HepG2 (cell line): Measurements from ENCODE around the gene OAS1. TPM values are rescaled to one million over a fixed set of nuclear protein-coding genes. Genes with fewer than 3 reads are reported as not detected.

Source experiments
- ATF6 ChIP-seq: sonication (generic); formaldehyde crosslinking; conservative IDR thresholded peaks from 2 replicates; pipeline ENCODE4 v1.4.0; 2020; ENCODE audit warnings: missing genetic modification reagents
- BHLHE40 ChIP-seq: IDR thresholded peaks from 2 replicates; pipeline ENCODE4 v1.6.1; 2011; ENCODE audit warnings: low read length, improper control_type of control experiment
- NONO ChIP-seq, 2 experiments: fragments of 450-650 bp in 1 of 2; sonication (generic) in 1 of 2; formaldehyde crosslinking in 1 of 2; IDR thresholded peaks in 1 of 2; conservative IDR thresholded peaks in 1 of 2; 2 replicates each; pipeline versions ENCODE4 v1.6.1 to v1.8.0; 2017 to 2022; ENCODE audit warnings: mild to moderate bottlenecking in 1 of 2, missing genetic modification reagents in 1 of 2, moderate library complexity in 1 of 2
- ONECUT2 ChIP-seq: sonication (generic); formaldehyde crosslinking; IDR thresholded peaks from 2 replicates; pipeline ENCODE4 v1.4.0; 2020; ENCODE audit warnings: missing genetic modification reagents
- TRAFD1 ChIP-seq: sonication (generic); formaldehyde crosslinking; IDR thresholded peaks from 2 replicates; pipeline ENCODE4 v1.5.1; 2020; ENCODE audit warnings: missing genetic modification reagents, mild to moderate bottlenecking, borderline replicate concordance
- ZNF3 ChIP-seq: IDR thresholded peaks from 2 replicates; pipeline ENCODE4 v1.7.0; 2017; ENCODE audit warnings: inconsistent platforms
- polyA plus RNA-seq, 8 experiments: library from polyadenylated mRNA; depleted of rRNA in 3 of 8; stranded (reverse) in 7 of 8; unstranded in 1 of 8; fragments of >200 nt; fragmentation: Illumina TruSeq in 4 of 8; extraction: Trizol in 4 of 8; gene quantifications; 2 replicates each; pipeline versions ENCODE4 v1.2.1 to v1.2.3, GENCODE V29; 2011 to 2016; ENCODE audit warnings: low read depth in 4 of 8, missing spikeins in 1 of 8, mixed read lengths in 1 of 8; ENCODE audit not compliant: insufficient read depth in 1 of 8
- total RNA-seq, 5 experiments: library from RNA; depleted of rRNA; stranded (reverse); fragments of >200 nt; fragmentation: Illumina TruSeq; extraction: Trizol; gene quantifications; 2 replicates each; pipeline ENCODE4 v1.2.3, GENCODE V29; 2016; ENCODE audit warnings: low read depth in 1 of 5
- TF ChIP-seq, protein P1 (sequence below): fragments of 450-650 bp; IDR thresholded peaks from 2 replicates; pipeline ENCODE4 v1.6.1; 2017
- TF ChIP-seq, protein P2 (sequence below): sonication (generic); formaldehyde crosslinking; IDR thresholded peaks from 2 replicates; pipeline ENCODE4 v1.4.0; 2020; ENCODE audit warnings: missing genetic modification reagents

OAS1 gene
- total and polyA plus RNA-seq, 2 of the 13 experiments (the other 11 are each of a cell fraction or from before 2014, with no cell fraction given) = 6.5 to 10.6 TPM

DNA sequence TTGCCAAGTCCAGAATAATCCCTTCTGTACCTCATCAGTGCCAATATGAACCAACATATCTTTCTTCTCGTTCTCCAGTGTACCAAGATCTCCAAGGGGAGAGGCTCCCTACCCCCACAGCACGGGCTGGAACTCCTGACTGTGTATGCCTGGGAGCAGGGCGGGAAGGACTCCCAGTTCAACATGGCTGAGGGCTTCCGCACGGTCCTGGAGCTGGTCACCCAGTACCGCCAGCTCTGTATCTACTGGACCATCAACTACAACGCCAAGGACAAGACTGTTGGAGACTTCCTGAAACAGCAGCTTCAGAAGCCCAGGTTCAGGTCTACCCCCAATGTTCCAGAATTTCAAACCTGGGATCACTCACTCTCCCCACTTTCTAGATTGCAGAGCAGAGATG is 61.1 kb downstream of the OAS1 start (continued):
- TF ChIP-seq ATF6 (CRISPR knock-in tag) = no peak
- TF ChIP-seq ZNF3 (CRISPR knock-in tag) = no peak
- no peak for TF ChIP-seq ONECUT2 (CRISPR knock-in tag)
- TF ChIP-seq, protein P1, sequence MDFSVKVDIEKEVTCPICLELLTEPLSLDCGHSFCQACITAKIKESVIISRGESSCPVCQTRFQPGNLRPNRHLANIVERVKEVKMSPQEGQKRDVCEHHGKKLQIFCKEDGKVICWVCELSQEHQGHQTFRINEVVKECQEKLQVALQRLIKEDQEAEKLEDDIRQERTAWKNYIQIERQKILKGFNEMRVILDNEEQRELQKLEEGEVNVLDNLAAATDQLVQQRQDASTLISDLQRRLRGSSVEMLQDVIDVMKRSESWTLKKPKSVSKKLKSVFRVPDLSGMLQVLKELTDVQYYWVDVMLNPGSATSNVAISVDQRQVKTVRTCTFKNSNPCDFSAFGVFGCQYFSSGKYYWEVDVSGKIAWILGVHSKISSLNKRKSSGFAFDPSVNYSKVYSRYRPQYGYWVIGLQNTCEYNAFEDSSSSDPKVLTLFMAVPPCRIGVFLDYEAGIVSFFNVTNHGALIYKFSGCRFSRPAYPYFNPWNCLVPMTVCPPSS = no peak
- no peak for TF ChIP-seq NONO (IDR thresholded peaks at IDR 0.05)
- TF ChIP-seq NONO (CRISPR knock-in tag; conservative IDR thresholded peaks at IDR 0.05) = no peak
- no peak for TF ChIP-seq BHLHE40
- TF ChIP-seq, protein P2, sequence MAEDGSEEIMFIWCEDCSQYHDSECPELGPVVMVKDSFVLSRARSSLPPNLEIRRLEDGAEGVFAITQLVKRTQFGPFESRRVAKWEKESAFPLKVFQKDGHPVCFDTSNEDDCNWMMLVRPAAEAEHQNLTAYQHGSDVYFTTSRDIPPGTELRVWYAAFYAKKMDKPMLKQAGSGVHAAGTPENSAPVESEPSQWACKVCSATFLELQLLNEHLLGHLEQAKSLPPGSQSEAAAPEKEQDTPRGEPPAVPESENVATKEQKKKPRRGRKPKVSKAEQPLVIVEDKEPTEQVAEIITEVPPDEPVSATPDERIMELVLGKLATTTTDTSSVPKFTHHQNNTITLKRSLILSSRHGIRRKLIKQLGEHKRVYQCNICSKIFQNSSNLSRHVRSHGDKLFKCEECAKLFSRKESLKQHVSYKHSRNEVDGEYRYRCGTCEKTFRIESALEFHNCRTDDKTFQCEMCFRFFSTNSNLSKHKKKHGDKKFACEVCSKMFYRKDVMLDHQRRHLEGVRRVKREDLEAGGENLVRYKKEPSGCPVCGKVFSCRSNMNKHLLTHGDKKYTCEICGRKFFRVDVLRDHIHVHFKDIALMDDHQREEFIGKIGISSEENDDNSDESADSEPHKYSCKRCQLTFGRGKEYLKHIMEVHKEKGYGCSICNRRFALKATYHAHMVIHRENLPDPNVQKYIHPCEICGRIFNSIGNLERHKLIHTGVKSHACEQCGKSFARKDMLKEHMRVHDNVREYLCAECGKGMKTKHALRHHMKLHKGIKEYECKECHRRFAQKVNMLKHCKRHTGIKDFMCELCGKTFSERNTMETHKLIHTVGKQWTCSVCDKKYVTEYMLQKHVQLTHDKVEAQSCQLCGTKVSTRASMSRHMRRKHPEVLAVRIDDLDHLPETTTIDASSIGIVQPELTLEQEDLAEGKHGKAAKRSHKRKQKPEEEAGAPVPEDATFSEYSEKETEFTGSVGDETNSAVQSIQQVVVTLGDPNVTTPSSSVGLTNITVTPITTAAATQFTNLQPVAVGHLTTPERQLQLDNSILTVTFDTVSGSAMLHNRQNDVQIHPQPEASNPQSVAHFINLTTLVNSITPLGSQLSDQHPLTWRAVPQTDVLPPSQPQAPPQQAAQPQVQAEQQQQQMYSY (CRISPR knock-in tag) = no peak
- TF ChIP-seq TRAFD1 (CRISPR knock-in tag) = no peak

Other genes starting within 250 kb of the OAS1 start
- not detected in 2 replicates for gene RPH3A, start 115.2 kb upstream of the OAS1 start, total RNA-seq (2016; rRNA removed; fragmentation: Illumina TruSeq; extraction: Trizol)
- not detected in 2 replicates for gene RPH3A, start 115.2 kb upstream of the OAS1 start, polyA plus RNA-seq (2011; rRNA removed)
- gene OAS3, start 31.5 kb downstream of the OAS1 start, total RNA-seq (2016; rRNA removed; fragmentation: Illumina TruSeq; extraction: Trizol) = 10.5 and 16.7 TPM in 2 replicates
- 4.8 and 6.7 TPM in 2 replicates for gene OAS3, start 31.5 kb downstream of the OAS1 start, polyA plus RNA-seq (2011; rRNA removed)
- gene OAS2, start 71.6 kb downstream of the OAS1 start, total RNA-seq (2016; rRNA removed; fragmentation: Illumina TruSeq; extraction: Trizol) = 0.24 and 0.44 TPM in 2 replicates
- gene OAS2, start 71.6 kb downstream of the OAS1 start, polyA plus RNA-seq (2011; rRNA removed) = 0.05 and 0.10 TPM in 2 replicates
- not detected in 2 replicates for gene DTX1, start 149.8 kb downstream of the OAS1 start, total RNA-seq (2016; rRNA removed; fragmentation: Illumina TruSeq; extraction: Trizol)
- gene DTX1, start 149.8 kb downstream of the OAS1 start, polyA plus RNA-seq (2011; rRNA removed) = not detected in 2 replicates
- gene RASAL1, start 228.8 kb downstream of the OAS1 start, total RNA-seq (2016; rRNA removed; fragmentation: Illumina TruSeq; extraction: Trizol) = not detected in 2 replicates
- gene RASAL1, start 228.8 kb downstream of the OAS1 start, polyA plus RNA-seq (2011; rRNA removed) = not detected in 2 replicates
- gene CFAP73, start 242.8 kb downstream of the OAS1 start, total RNA-seq (2016; rRNA removed; fragmentation: Illumina TruSeq; extraction: Trizol) = not detected in 2 replicates
- gene CFAP73, start 242.8 kb downstream of the OAS1 start, polyA plus RNA-seq (2011; rRNA removed) = not detected in 2 replicates